HUES64 (cell line): ENCODE measurements around the gene BCR.
"Not testable (repeated sequence)": the region's sequence is repeated elsewhere in the genome, so short reads cannot be mapped to it uniquely, and the experiment has no call there.

Source experiments
- H3K27ac ChIP-seq: 2 replicates; pipeline ENCODE4 v1.7.0; 2013; ENCODE audit warnings: low read depth, low read length, inconsistent platforms
- H3K27me3 ChIP-seq: 2 replicates; pipeline ENCODE4 v1.6.1; 2013; ENCODE audit warnings: mild to moderate bottlenecking, low read length; ENCODE audit not compliant: insufficient read depth
- H3K36me3 ChIP-seq: 2 replicates; pipeline ENCODE4 v1.6.1; 2013; ENCODE audit warnings: mild to moderate bottlenecking, low read length; ENCODE audit not compliant: insufficient read depth
- H3K4me1 ChIP-seq: 2 replicates; pipeline ENCODE4 v1.6.1; 2013; ENCODE audit warnings: mild to moderate bottlenecking, low read length, moderate library complexity; ENCODE audit not compliant: insufficient read depth
- H3K4me3 ChIP-seq: 2 replicates; pipeline ENCODE4 v1.5.1; 2013; ENCODE audit warnings: mild to moderate bottlenecking, low read length, moderate library complexity
- H3K9ac ChIP-seq: 2 replicates; pipeline ENCODE4 v1.6.1; 2013; ENCODE audit warnings: mild to moderate bottlenecking, low read depth, low read length
- H3K9me3 ChIP-seq: 2 replicates; pipeline ENCODE4 v1.6.1; 2013; ENCODE audit warnings: low read depth, low read length; ENCODE audit not compliant: insufficient read depth
- WGBS: fragments of 150-250, 120-280 bp; methylation state at CpG from one replicate; pipeline ENCODE4 v1.1.7; 2013; ENCODE audit warnings: missing lambda C conversion rate; 5-methylcytosine and 5-hydroxymethylcytosine counted together

Gene BCR

DNA sequence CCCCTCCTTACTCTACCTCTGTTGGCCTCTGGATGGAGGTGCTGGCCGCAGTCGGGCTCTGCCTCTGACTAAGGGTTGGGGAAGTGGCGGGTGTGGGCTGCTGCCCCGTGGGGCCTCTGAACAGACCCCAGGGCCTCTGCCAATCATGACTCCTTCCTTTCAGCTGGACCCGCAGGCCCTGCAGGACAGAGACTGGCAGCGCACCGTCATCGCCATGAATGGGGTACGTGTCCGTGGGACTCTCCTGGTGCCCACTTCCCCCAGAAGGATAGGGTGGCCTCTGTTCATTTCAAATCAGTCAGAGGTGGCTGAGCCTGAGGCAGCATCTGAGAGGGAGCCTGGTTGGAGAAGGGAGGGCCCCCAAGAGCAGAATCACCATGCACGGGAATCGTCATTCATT, 129.0 kb downstream of the BCR start:
- peaks cover 22% of the 10 kb centered on the region for H3K36me3 ChIP-seq
- H3K27me3 ChIP-seq, H3K27ac ChIP-seq, H3K4me1 ChIP-seq, H3K4me3 ChIP-seq, H3K9ac ChIP-seq, H3K9me3 ChIP-seq: not testable (repeated sequence)
- 98% methylated on average over 6 of the region's 12 CpGs for WGBS

DNA sequence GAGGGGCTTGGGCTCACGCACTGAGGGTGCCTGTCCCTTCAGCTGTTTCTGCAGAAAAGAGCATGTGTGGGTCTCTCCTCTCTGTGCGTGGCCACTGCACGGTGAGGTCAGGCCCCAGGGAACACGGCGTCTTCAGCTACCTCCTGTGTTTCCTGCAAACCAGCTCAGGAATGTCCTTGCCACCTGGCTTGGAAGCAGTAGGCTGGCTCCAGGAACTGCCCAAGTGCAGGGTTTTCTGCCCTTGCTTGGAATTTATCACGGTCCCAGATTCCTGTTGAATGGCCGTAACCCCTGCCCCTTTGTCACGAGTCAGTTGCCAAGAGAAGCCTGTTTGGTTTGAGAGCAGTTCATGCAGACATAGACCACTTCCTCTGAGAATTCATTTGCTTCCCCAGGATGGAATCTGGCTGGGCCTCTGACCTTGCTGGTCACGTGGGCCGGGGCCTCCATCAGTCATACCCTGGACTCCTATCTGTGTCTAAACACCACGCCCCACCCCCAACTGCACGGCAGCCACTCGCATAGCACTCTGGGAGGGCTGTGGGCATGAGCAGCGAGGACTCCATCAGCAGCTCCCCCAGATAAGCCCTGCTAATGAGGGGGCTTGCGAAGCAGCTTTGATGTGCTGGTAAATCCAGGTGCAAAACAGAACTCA, 130.3 kb downstream of the BCR start:
- H3K9ac ChIP-seq, H3K4me1 ChIP-seq, H3K4me3 ChIP-seq, H3K27me3 ChIP-seq, H3K9me3 ChIP-seq, H3K27ac ChIP-seq: not testable (repeated sequence)
- 89% methylated on average over 6 of the region's 15 CpGs for WGBS
- peaks cover 18% of the 10 kb centered on the region for H3K36me3 ChIP-seq

DNA sequence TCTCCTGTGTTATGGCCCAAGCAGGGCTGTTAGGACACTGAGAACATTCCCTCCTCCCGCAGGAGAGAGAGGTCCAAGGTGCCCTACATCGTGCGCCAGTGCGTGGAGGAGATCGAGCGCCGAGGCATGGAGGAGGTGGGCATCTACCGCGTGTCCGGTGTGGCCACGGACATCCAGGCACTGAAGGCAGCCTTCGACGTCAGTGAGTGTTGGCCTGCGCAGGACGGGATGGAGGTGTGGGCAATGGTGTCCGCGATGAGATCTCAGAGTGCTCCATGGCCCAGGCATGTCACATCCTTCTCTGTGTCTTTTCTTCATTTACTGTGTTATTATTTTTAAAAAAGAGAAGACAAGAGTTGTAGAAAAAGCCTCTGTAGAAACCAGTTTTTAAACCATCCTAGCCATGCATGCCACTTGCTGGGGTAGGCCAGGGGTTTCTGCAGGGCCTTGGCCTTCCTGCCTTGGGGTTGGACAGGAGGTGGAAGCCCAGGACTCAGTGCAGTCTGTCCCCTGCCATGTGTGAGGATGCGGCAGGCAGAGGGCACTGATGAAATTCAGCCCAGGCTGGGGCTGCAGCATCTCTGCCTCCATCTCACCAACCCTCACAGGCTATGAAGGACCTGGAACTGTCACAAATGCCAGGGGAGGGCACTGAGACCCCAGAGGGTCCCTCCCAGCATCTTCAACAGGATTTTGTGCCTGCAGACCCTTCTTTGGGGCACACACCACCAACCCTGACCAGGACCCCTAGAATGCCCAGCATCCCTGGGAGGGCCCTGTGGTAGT, 131.5 kb downstream of the BCR start:
- not testable (repeated sequence) for H3K4me1 ChIP-seq, H3K27ac ChIP-seq, H3K9me3 ChIP-seq, H3K27me3 ChIP-seq, H3K4me3 ChIP-seq, H3K9ac ChIP-seq
- H3K36me3 ChIP-seq, result peaks cover 17% of the 10 kb centered on the region
- WGBS, result 96% methylated on average over 18 of the region's 18 CpGs

DNA sequence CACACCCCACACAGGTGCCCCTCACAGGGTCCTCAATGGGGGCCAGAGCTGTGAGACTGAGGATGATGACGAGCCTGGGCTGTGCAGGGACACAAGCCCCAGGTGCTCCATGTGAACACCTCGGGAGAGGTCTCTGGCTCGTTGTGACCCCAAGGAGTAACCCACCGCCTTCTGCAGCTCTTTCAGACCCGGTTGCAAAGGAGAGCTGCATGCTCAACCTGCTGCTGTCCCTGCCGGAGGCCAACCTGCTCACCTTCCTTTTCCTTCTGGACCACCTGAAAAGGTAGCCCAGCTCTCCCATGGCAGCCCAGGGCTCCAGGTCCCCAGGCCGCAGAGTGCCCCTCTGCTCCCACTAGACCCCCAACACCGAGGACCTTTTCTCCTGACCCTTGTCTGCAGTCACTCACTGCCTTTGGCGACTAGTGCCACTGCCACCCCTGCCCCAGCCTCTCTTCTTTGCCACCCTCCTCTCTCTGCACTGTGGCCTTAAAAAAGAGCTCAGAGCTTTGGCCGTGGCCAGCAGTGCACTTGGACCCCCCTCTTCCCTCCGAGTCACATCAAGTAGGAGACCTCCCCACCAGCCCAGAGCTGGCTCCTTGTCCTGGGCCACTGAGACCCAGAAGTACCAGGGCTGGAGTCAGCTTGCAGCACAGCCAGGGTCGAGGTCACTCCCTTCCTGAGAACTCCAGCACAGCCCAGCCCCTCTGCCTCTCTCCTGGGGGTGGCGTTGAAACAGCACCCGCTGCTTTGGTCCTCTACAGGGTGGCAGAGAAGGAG, 133.7 kb downstream of the BCR start:
- 95% methylated on average over 14 of the region's 14 CpGs for WGBS
- Histone ChIP-seq H3K9ac (no peak overlapping the region), H3K9me3 (no peaks in the 10 kb centered on the region), H3K27ac (no peak overlapping the region), H3K36me3 (peaks cover 17% of the 10 kb centered on the region), H3K27me3 (no peaks in the 10 kb centered on the region), H3K4me3 (no peak overlapping the region), H3K4me1 (no peaks in the 10 kb centered on the region)

DNA sequence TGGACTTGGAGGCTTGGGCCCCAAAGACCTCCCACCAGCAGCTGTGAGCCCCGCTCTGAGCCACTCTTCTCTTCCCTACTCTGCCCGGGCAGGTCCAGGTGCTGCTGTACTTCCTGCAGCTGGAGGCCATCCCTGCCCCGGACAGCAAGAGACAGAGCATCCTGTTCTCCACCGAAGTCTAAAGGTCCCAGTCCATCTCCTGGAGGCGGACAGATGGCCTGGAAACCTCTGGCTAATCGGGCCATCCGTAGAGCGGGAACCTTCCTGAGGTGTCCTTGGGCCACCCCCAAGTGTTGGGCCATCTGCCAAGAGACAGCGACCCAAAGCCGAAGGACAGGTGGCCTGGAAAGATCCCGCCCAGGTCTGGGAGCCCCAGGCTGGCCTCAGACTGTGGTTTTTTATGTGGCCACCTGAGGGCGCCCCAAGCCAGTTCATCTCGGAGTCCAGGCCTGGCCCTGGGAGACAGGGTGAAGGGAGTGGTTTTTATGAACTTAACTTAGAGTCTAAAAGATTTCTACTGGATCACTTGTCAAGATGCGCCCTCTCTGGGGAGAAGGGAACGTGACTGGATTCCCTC, 135.1 kb downstream of the BCR start:
- H3K9ac ChIP-seq, result no peak overlapping the region
- H3K9me3 ChIP-seq, result no peaks in the 10 kb centered on the region
- no peaks in the 10 kb centered on the region for H3K27me3 ChIP-seq
- H3K36me3 ChIP-seq, result peaks cover 17% of the 10 kb centered on the region
- no peak overlapping the region for H3K4me3 ChIP-seq
- H3K4me1 ChIP-seq, result no peaks in the 10 kb centered on the region
- H3K27ac ChIP-seq, result no peak overlapping the region
- WGBS, result 61% methylated on average over 14 of the region's 15 CpGs

DNA sequence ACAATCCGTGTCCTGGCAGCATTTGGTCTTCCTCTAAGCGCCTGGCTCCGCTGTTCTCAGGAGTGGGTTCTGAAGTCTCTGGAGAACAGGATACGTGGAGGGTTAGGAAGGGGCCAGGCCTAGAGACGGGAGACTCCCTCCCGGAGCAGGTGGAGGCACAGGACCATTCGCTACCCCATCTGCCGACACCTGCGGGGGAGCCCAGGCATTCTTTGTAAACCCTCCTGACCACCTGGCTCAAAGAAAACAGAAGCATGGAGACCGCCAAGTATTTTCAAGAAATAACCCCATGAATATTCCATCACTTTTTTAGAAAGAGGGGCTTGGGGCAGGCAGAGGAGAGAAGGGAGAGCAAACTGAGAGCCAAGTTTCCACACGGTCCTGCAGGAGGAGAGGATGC, 136.3 kb downstream of the BCR start:
- H3K4me1 ChIP-seq, H3K9ac ChIP-seq, H3K4me3 ChIP-seq, H3K27me3 ChIP-seq, H3K9me3 ChIP-seq, H3K27ac ChIP-seq: not testable (repeated sequence)
- no CpG with 5 or more reads among the region's 11 CpGs for WGBS
- H3K36me3 ChIP-seq, result peaks cover 15% of the 10 kb centered on the region

DNA sequence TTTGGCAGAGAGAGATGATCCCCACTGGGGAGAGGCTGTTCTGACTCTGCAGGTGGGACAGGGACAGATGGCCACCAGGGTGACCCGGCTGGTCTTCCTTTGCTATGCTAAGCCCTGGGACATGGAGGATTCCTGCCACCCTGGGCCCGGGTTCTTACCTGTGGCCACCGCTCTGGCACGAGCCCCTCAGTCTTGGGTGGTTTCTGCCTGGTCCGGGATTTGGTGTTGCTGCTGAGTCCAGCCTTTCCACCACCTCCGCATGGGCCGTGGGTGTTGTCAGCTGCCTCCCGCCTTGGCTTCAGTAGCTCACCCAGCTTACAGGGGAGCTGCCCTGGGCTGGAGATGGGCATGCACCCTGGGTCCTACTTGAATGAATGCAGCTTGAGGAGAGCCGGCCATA, 138.0 kb downstream of the BCR start:
- not testable (repeated sequence) for H3K36me3 ChIP-seq, H3K27ac ChIP-seq, H3K4me3 ChIP-seq, H3K27me3 ChIP-seq, H3K9me3 ChIP-seq, H3K9ac ChIP-seq, H3K4me1 ChIP-seq
- 93% methylated on average over 4 of the region's 9 CpGs for WGBS

DNA sequence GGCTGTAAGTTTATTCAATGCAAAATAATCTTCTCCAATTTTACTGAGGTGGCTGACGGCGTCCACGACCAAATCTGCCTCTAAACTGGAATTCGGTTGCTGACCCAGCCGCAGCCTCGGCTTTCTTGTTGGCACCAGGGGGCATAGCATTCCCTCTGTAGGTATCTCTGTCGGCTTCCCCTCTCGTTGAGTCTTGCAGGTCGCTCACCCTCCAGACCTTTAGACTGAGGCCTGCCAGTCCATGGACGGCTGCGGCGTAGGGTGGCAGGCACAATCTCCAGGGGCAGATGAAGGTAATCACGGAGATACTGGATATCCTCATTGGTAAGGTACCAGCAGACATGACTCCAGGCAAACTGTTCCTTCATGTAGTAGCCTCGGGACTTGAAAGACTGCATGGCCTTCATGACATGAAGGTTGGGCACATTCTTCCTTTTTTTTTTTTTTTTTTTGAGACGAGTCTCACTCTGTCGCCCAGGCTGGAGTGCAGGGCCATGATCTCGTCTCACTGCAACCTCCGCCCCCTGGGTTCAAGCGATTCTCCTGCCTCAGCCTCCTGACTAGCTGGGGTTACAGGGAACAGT, 142.3 kb downstream of the BCR start:
- not testable (repeated sequence) for H3K27ac ChIP-seq, H3K27me3 ChIP-seq, H3K4me3 ChIP-seq, H3K9me3 ChIP-seq, H3K36me3 ChIP-seq, H3K9ac ChIP-seq, H3K4me1 ChIP-seq
- 79% methylated on average over 19 of the region's 19 CpGs for WGBS

DNA sequence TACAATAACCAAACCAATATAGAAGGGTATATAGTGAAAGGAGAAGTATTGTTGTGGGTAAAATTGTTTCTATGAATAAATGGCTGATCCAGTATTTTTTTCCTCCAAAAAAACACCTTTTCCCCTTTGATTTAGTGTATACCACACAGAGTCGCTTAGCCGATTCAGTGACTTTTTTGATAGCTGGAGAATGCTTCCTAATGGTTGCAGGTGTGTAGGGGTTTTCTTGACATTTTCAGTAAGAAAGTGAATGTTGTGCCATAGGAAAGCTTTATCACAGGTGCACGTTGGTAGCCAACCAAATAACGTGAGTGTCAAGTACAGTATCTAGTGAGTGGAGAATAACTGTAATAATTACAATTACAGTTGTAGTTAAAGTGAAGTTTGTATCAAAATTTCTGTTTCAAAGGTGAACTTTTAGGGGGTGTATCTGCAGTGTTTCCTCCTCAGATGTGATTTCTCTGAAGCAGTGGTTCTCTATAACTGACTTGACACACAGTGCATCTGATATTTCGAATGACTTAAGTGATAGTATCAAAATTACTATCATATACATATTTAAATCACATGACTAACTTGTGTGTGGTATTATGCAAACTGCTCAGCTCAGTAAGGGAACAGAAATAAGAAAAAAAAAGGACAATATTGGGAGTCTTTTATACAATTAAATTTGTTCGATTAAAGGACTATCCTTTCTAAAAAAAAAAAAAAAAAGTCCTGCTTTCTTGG, 143.8 kb downstream of the BCR start:
- not testable (repeated sequence) for H3K9ac ChIP-seq, H3K36me3 ChIP-seq, H3K27ac ChIP-seq, H3K4me1 ChIP-seq, H3K27me3 ChIP-seq, H3K4me3 ChIP-seq, H3K9me3 ChIP-seq
- WGBS, result no CpG with 5 or more reads among the region's 6 CpGs

DNA sequence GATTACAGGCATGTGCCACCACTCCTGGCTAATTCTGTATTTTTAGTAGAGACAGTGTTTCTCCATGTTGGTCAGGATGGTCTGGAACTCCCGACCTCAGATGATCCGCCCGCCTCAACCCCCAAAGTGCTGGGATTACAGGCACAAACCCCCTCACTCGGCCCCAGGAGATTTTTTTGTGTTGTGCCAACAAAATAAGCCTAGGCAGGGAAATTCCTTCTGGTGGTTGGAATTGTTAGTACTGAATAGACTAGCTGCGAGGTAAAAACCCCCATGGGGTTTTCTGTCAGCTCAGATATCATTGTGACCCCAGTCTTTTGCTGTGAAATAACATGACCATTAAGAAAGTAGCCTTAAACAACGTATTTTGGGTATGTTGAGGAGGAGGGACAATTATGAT, 144.9 kb downstream of the BCR start:
- H3K27ac ChIP-seq, result peak overlapping the region; percentile 37; the same call in 1 of the 2 replicates
- H3K9ac ChIP-seq, result no peak overlapping the region
- H3K4me3 ChIP-seq, result no peak overlapping the region
- peaks cover 6% of the 10 kb centered on the region for H3K4me1 ChIP-seq
- no peaks in the 10 kb centered on the region for H3K9me3 ChIP-seq
- H3K36me3 ChIP-seq, result no peaks in the 10 kb centered on the region
- 69% methylated on average over 6 of the region's 6 CpGs for WGBS
- no peaks in the 10 kb centered on the region for H3K27me3 ChIP-seq
